Measurements from ENCODE around the gene ERC1.
A peak's percentile ranks its signal among the peaks of the same experiment; 100 is the strongest.

Gene ERC1

GRCh38 chr12:1020389-1020788 lies 29.4 kb downstream of the ERC1 start:
- no peak for DNase-seq (ENCODE audit: low read depth, low spot score)
- Histone ChIP-seq H3K4me3 (no peak overlapping the region), H3K27ac (no peak overlapping the region), H3K9me3 (ENCODE audit: low read depth, low read length) (no peaks in the 10 kb centered on the region), H3K9ac (ENCODE audit: insufficient read length) (no peak overlapping the region), H3K36me3 (ENCODE audit: insufficient read depth, low read length) (peaks cover 6% of the 10 kb centered on the region)
- TF ChIP-seq FOXP2 (optimal IDR thresholded peaks at IDR 0.05; ENCODE audit: control extremely low read depth, extremely low read length, insufficient read depth) (no peak), EZH2 (IDR thresholded peaks at IDR 0.05) (no peak), POLR2AphosphoS5 (IDR thresholded peaks at IDR 0.05; ENCODE audit: borderline replicate concordance, low read depth, low read length) (no peak)

- Histone ChIP-seq H3K27ac (no peak overlapping the region), H3K4me3 (no peak overlapping the region), H3K9ac (ENCODE audit: insufficient read length) (no peak overlapping the region), H3K36me3 (ENCODE audit: insufficient read depth, low read length) (peaks cover 6% of the 10 kb centered on the region), H3K9me3 (ENCODE audit: low read depth, low read length) (no peaks in the 10 kb centered on the region)
- TF ChIP-seq EZH2 (IDR thresholded peaks at IDR 0.05) (no peak), POLR2AphosphoS5 (IDR thresholded peaks at IDR 0.05; ENCODE audit: borderline replicate concordance, low read depth, low read length) (no peak), FOXP2 (optimal IDR thresholded peaks at IDR 0.05; ENCODE audit: control extremely low read depth, extremely low read length, insufficient read depth) (no peak)
- DNase-seq (ENCODE audit: low read depth, low spot score): no peak
These were observed 31.3 kb downstream of the ERC1 start for GRCh38 chr12:1022032-1022970.

GRCh38 chr12:1030779-1031178 lies 39.8 kb downstream of the ERC1 start:
- H3K9ac ChIP-seq (ENCODE audit: insufficient read length): no peak overlapping the region
- no peak for TF ChIP-seq POLR2AphosphoS5 (IDR thresholded peaks at IDR 0.05; ENCODE audit: borderline replicate concordance, low read depth, low read length)
- no peak for TF ChIP-seq FOXP2 (optimal IDR thresholded peaks at IDR 0.05; ENCODE audit: control extremely low read depth, extremely low read length, insufficient read depth)
- no peak for TF ChIP-seq EZH2 (IDR thresholded peaks at IDR 0.05)
- no peak for DNase-seq (ENCODE audit: low read depth, low spot score)

GRCh38 chr12:1034243-1034642 lies 43.2 kb downstream of the ERC1 start:
- Histone ChIP-seq H3K4me3 (no peak overlapping the region), H3K36me3 (ENCODE audit: insufficient read depth, low read length) (peaks cover 9% of the 10 kb centered on the region; the same call in 1 of the 2 replicates), H3K9me3 (ENCODE audit: low read depth, low read length) (no peaks in the 10 kb centered on the region), H3K27ac (no peak overlapping the region), H3K9ac (ENCODE audit: insufficient read length) (no peak overlapping the region)
- TF ChIP-seq EZH2 (IDR thresholded peaks at IDR 0.05): no peak
- no peak for TF ChIP-seq POLR2AphosphoS5 (IDR thresholded peaks at IDR 0.05; ENCODE audit: borderline replicate concordance, low read depth, low read length)
- TF ChIP-seq FOXP2 (optimal IDR thresholded peaks at IDR 0.05; ENCODE audit: control extremely low read depth, extremely low read length, insufficient read depth): no peak
- DNase-seq (ENCODE audit: low read depth, low spot score): no peak

More at GRCh38 chr12:1030779-1031178, 39.8 kb downstream of the ERC1 start:
- Histone ChIP-seq H3K9me3 (ENCODE audit: low read depth, low read length) (no peaks in the 10 kb centered on the region), H3K4me3 (no peak overlapping the region), H3K27ac (no peak overlapping the region), H3K36me3 (ENCODE audit: insufficient read depth, low read length) (peaks cover 21% of the 10 kb centered on the region)

- Histone ChIP-seq H3K36me3 (ENCODE audit: insufficient read depth, low read length) (peaks cover 9% of the 10 kb centered on the region; the same call in 1 of the 2 replicates), H3K27ac (no peak overlapping the region), H3K9me3 (ENCODE audit: low read depth, low read length) (no peaks in the 10 kb centered on the region), H3K9ac (ENCODE audit: insufficient read length) (no peak overlapping the region), H3K4me3 (no peak overlapping the region)
- no peak for DNase-seq (ENCODE audit: low read depth, low spot score)
- TF ChIP-seq POLR2AphosphoS5 (IDR thresholded peaks at IDR 0.05; ENCODE audit: borderline replicate concordance, low read depth, low read length) (no peak), FOXP2 (optimal IDR thresholded peaks at IDR 0.05; ENCODE audit: control extremely low read depth, extremely low read length, insufficient read depth) (no peak), EZH2 (IDR thresholded peaks at IDR 0.05) (no peak)
These were observed 43.9 kb downstream of the ERC1 start for GRCh38 chr12:1034751-1035457.

GRCh38 chr12:1041478-1041877 lies 50.5 kb downstream of the ERC1 start:
- DNase-seq (ENCODE audit: low read depth, low spot score): no peak
- H3K9ac ChIP-seq (ENCODE audit: insufficient read length): no peak overlapping the region
- H3K36me3 ChIP-seq (ENCODE audit: insufficient read depth, low read length): no peaks in the 10 kb centered on the region
- TF ChIP-seq EZH2 (IDR thresholded peaks at IDR 0.05) (no peak), POLR2AphosphoS5 (IDR thresholded peaks at IDR 0.05; ENCODE audit: borderline replicate concordance, low read depth, low read length) (no peak), FOXP2 (optimal IDR thresholded peaks at IDR 0.05; ENCODE audit: control extremely low read depth, extremely low read length, insufficient read depth) (no peak)
- no peaks in the 10 kb centered on the region for H3K9me3 ChIP-seq (ENCODE audit: low read depth, low read length)
- H3K27ac ChIP-seq: no peak overlapping the region
- H3K4me3 ChIP-seq: no peak overlapping the region

- TF ChIP-seq POLR2AphosphoS5 (IDR thresholded peaks at IDR 0.05; ENCODE audit: borderline replicate concordance, low read depth, low read length): no peak
- TF ChIP-seq EZH2 (IDR thresholded peaks at IDR 0.05): no peak
- no peak for TF ChIP-seq FOXP2 (optimal IDR thresholded peaks at IDR 0.05; ENCODE audit: control extremely low read depth, extremely low read length, insufficient read depth)
- no peak for DNase-seq (ENCODE audit: low read depth, low spot score)
These were observed 53.2 kb downstream of the ERC1 start for GRCh38 chr12:1044199-1044598.

GRCh38 chr12:1044696-1045095 lies 53.7 kb downstream of the ERC1 start:
- no peak for TF ChIP-seq POLR2AphosphoS5 (IDR thresholded peaks at IDR 0.05; ENCODE audit: borderline replicate concordance, low read depth, low read length)
- no peak for TF ChIP-seq FOXP2 (optimal IDR thresholded peaks at IDR 0.05; ENCODE audit: control extremely low read depth, extremely low read length, insufficient read depth)
- no peak for TF ChIP-seq EZH2 (IDR thresholded peaks at IDR 0.05)
- DNase-seq (ENCODE audit: low read depth, low spot score): peak; percentile 18
- Histone ChIP-seq H3K9me3 (ENCODE audit: low read depth, low read length) (no peaks in the 10 kb centered on the region), H3K27ac (no peak overlapping the region), H3K9ac (ENCODE audit: insufficient read length) (no peak overlapping the region), H3K4me3 (no peak overlapping the region), H3K36me3 (ENCODE audit: insufficient read depth, low read length) (no peaks in the 10 kb centered on the region)

More at GRCh38 chr12:1044199-1044598, 53.2 kb downstream of the ERC1 start:
- no peaks in the 10 kb centered on the region for H3K36me3 ChIP-seq (ENCODE audit: insufficient read depth, low read length)
- no peaks in the 10 kb centered on the region for H3K9me3 ChIP-seq (ENCODE audit: low read depth, low read length)
- no peak overlapping the region for H3K4me3 ChIP-seq
- H3K27ac ChIP-seq: no peak overlapping the region
- H3K9ac ChIP-seq (ENCODE audit: insufficient read length): no peak overlapping the region
